HEK293 (cell line): ENCODE data around the gene SNX2.
"Not testable (repeated sequence)": the region's sequence is repeated elsewhere in the genome, so short reads cannot be mapped to it uniquely, and the experiment has no call there.

Experiments used
- CTCF ChIA-PET: fragments of 350-600 bp; formaldehyde crosslinking; extraction: SDS; loops from one replicate; lab custom pipeline; 2021; ENCODE audit warnings: antibody characterized with exemption; lab: Yijun Ruan, JAX
- POLR2A ChIA-PET: fragments of 300-600 bp; formaldehyde crosslinking; extraction: SDS; loops from one replicate; lab custom pipeline; 2020; ENCODE audit warnings: antibody characterized with exemption, inconsistent platforms; lab: Yijun Ruan, JAX
- H3K27ac ChIP-seq: fragments of 200-500 bp; sonication (Bioruptor generic); 2 replicates; pipeline ENCODE4 v1.5.1; 2014; ENCODE audit warnings: low read depth, low read length, control low read depth, inconsistent platforms; ENCODE audit errors: extremely low read depth
- H3K36me3 ChIP-seq, 2 experiments: fragments of 200-500 bp in 1 of 2; sonication (Bioruptor generic) in 1 of 2; 1 replicate in 1 of 2; 2 replicates in 1 of 2; pipeline ENCODE4 v1.5.1; 2014 to 2017; ENCODE audit warnings: inconsistent platforms in 2 of 2, low read length in 2 of 2; ENCODE audit not compliant: control insufficient read depth in 2 of 2, insufficient read depth in 1 of 2
- H3K4me1 ChIP-seq: fragments of 200-500 bp; sonication (Bioruptor generic); 2 replicates; pipeline ENCODE4 v1.5.1; 2014; ENCODE audit warnings: mild to moderate bottlenecking, low read length, inconsistent platforms; ENCODE audit not compliant: control insufficient read depth, insufficient read depth
- H3K4me3 ChIP-seq: 2 replicates; pipeline ENCODE4 v1.5.1; 2011; ENCODE audit warnings: low read depth, mild to moderate bottlenecking, control low read depth, low read length, moderate library complexity
- H3K9me3 ChIP-seq: fragments of 200-500 bp; sonication (Bioruptor generic); 2 replicates; pipeline ENCODE4 v1.5.1; 2014; ENCODE audit warnings: low read depth, low read length, inconsistent platforms; ENCODE audit not compliant: control insufficient read depth, insufficient read depth
- FEZF1 ChIP-seq: fragments of 450-650 bp; formaldehyde crosslinking; IDR thresholded peaks from 2 replicates; pipeline ENCODE4 v1.5.1; 2016; ENCODE audit warnings: missing biosample characterization, missing genetic modification characterization
- GFI1B ChIP-seq: fragments of 450-650 bp; formaldehyde crosslinking; IDR thresholded peaks from 2 replicates; pipeline ENCODE4 v1.5.1; 2016; ENCODE audit warnings: missing biosample characterization, missing genetic modification characterization
- RBAK ChIP-seq: fragments of 450-650 bp; formaldehyde crosslinking; IDR thresholded peaks from 2 replicates; pipeline ENCODE4 v1.5.1; 2016; ENCODE audit warnings: missing biosample characterization, missing genetic modification characterization
- REPIN1 ChIP-seq: fragments of 450-650 bp; formaldehyde crosslinking; IDR thresholded peaks from 2 replicates; pipeline ENCODE4 v1.5.1; 2017; ENCODE audit warnings: missing biosample characterization, missing genetic modification characterization, low read depth
- REST ChIP-seq: fragments of 450-650 bp; formaldehyde crosslinking; IDR thresholded peaks from 2 replicates; pipeline ENCODE4 v1.5.1; 2016; ENCODE audit warnings: missing biosample characterization, missing genetic modification characterization
- ZBTB49 ChIP-seq: fragments of 450-650 bp; formaldehyde crosslinking; IDR thresholded peaks from 2 replicates; pipeline ENCODE4 v1.5.1; 2016; ENCODE audit warnings: missing biosample characterization, missing genetic modification characterization, low read depth
- ZIC2 ChIP-seq: fragments of 450-650 bp; formaldehyde crosslinking; IDR thresholded peaks from 2 replicates; pipeline ENCODE4 v1.5.1; 2016; ENCODE audit warnings: missing biosample characterization, missing genetic modification characterization
- ZNF121 ChIP-seq: fragments of 450-650 bp; formaldehyde crosslinking; IDR thresholded peaks from 2 replicates; pipeline ENCODE4 v1.5.1; 2016; ENCODE audit warnings: missing biosample characterization, missing genetic modification characterization
- ZNF148 ChIP-seq: fragments of 450-650 bp; formaldehyde crosslinking; IDR thresholded peaks from 2 replicates; pipeline ENCODE4 v1.5.0; 2017; ENCODE audit warnings: missing biosample characterization, missing genetic modification characterization, borderline replicate concordance
- ZNF202 ChIP-seq: fragments of 450-650 bp; formaldehyde crosslinking; IDR thresholded peaks from 2 replicates; pipeline ENCODE4 v1.5.1; 2016; ENCODE audit warnings: missing biosample characterization, missing genetic modification characterization, borderline replicate concordance
- ZNF26 ChIP-seq: fragments of 450-650 bp; formaldehyde crosslinking; IDR thresholded peaks from 2 replicates; pipeline ENCODE4 v1.5.1; 2016; ENCODE audit warnings: missing biosample characterization, missing genetic modification characterization
- ZNF280D ChIP-seq: fragments of 450-650 bp; formaldehyde crosslinking; IDR thresholded peaks from 2 replicates; pipeline ENCODE4 v1.5.1; 2016; ENCODE audit warnings: missing biosample characterization, missing genetic modification characterization
- ZNF37A ChIP-seq: fragments of 450-650 bp; IDR thresholded peaks from 2 replicates; pipeline ENCODE4 v1.5.1; 2018; ENCODE audit warnings: missing biosample characterization, missing genetic modification characterization
- ZNF391 ChIP-seq: fragments of 450-650 bp; formaldehyde crosslinking; IDR thresholded peaks from 2 replicates; pipeline ENCODE4 v1.5.1; 2016; ENCODE audit warnings: low read depth, missing biosample characterization, missing genetic modification characterization, borderline replicate concordance
- ZNF426 ChIP-seq: fragments of 450-650 bp; formaldehyde crosslinking; IDR thresholded peaks from 2 replicates; pipeline ENCODE4 v1.5.1; 2017; ENCODE audit warnings: missing biosample characterization, missing genetic modification characterization, mild to moderate bottlenecking, inconsistent platforms, moderate library complexity
- ZNF548 ChIP-seq: fragments of 450-650 bp; formaldehyde crosslinking; IDR thresholded peaks from 2 replicates; pipeline ENCODE4 v1.5.1; 2016; ENCODE audit warnings: missing biosample characterization, missing genetic modification characterization
- ZNF621 ChIP-seq: fragments of 450-650 bp; formaldehyde crosslinking; IDR thresholded peaks from 2 replicates; pipeline ENCODE4 v1.5.1; 2017; ENCODE audit warnings: missing biosample characterization, missing genetic modification characterization
- ZNF623 ChIP-seq: fragments of 450-650 bp; formaldehyde crosslinking; IDR thresholded peaks from 2 replicates; pipeline ENCODE4 v1.5.1; 2016; ENCODE audit warnings: missing biosample characterization, missing genetic modification characterization
- ZSCAN23 ChIP-seq: fragments of 450-650 bp; formaldehyde crosslinking; IDR thresholded peaks from 2 replicates; pipeline ENCODE4 v1.5.1; 2016; ENCODE audit warnings: missing biosample characterization, missing genetic modification characterization
- ZSCAN30 ChIP-seq: fragments of 450-650 bp; IDR thresholded peaks from 2 replicates; pipeline ENCODE4 v1.5.1; 2018; ENCODE audit warnings: missing biosample characterization, mild to moderate bottlenecking, missing genetic modification characterization, moderate library complexity

The SNX2 gene

GRCh38 chr5:122761115-122761514, 13.8 kb upstream of the SNX2 start:
- H3K4me1 ChIP-seq: 0 out of 2 replicates have a peak, but pooled peaks cover 4% of the 10 kb centered on the region
- no peak overlapping the region for H3K4me3 ChIP-seq
- ChIA-PET POLR2A (no interaction called here), CTCF (interaction anchor here (0.6 kb wide), 1 partner anchor 611 kb away, joined by 3 read pairs; no protein-coding TSS in a partner anchor)
- H3K36me3 ChIP-seq: no peaks in the 10 kb centered on the region
- H3K27ac ChIP-seq: no peak overlapping the region
- TF ChIP-seq ZNF391 (tag by site-specific recombination) (no peak), GFI1B (tag by site-specific recombination) (no peak), ZNF121 (no peak), ZNF280D (no peak), ZBTB49 (tag by site-specific recombination) (no peak), ZIC2 (tag by site-specific recombination) (no peak), ZNF148 (no peak), ZSCAN30 (tag by site-specific recombination) (no peak), ZSCAN23 (tag by site-specific recombination) (no peak), ZNF548 (no peak), REPIN1 (tag by site-specific recombination) (no peak), RBAK (tag by site-specific recombination) (no peak), ZNF26 (tag by site-specific recombination) (no peak)
- no peaks in the 10 kb centered on the region for H3K9me3 ChIP-seq

GRCh38 chr5:122761896-122762295, 13.0 kb upstream of the SNX2 start:
- POLR2A ChIA-PET, CTCF ChIA-PET: not testable (repeated sequence)

GRCh38 chr5:122766130-122766529, 8.8 kb upstream of the SNX2 start:
- H3K4me1 ChIP-seq: no peaks in the 10 kb centered on the region
- ChIA-PET POLR2A (no interaction called here), CTCF (no interaction called here)
- no peaks in the 10 kb centered on the region for H3K9me3 ChIP-seq
- H3K36me3 ChIP-seq: no peaks in the 10 kb centered on the region
- H3K4me3 ChIP-seq: no peak overlapping the region
- no peak overlapping the region for H3K27ac ChIP-seq
- no peak for TF ChIP-seq ZNF37A (tag by site-specific recombination)
- no peak for TF ChIP-seq REST (tag by site-specific recombination)
- no peak for TF ChIP-seq ZNF623 (tag by site-specific recombination)
- TF ChIP-seq ZNF202 (tag by site-specific recombination): no peak
- TF ChIP-seq FEZF1 (tag by site-specific recombination): no peak
- TF ChIP-seq ZNF621: no peak
- TF ChIP-seq ZNF426 (tag by site-specific recombination): no peak

More at GRCh38 chr5:122761896-122762295, 13.0 kb upstream of the SNX2 start:
- not testable (repeated sequence) for H3K36me3 ChIP-seq, H3K4me3 ChIP-seq, H3K9me3 ChIP-seq, H3K27ac ChIP-seq, H3K4me1 ChIP-seq
